Activated T-cell treated with anti-CD3 and anti-CD28 coated beads for 24 hours (primary cell): ENCODE measurements around the gene NOS1.

Experiments
- DNase-seq: peaks from one replicate; pipeline ENCODE4 v3.0.0-alpha.2; 2020; ENCODE audit warnings: low read depth

NOS1 gene

GRCh38 chr12:117172168-117172567 lies 189.3 kb downstream of the NOS1 start:
- DNase-seq = no peak

GRCh38 chr12:117171499-117172162 lies 189.8 kb downstream of the NOS1 start:
- DNase-seq = no peak

GRCh38 chr12:117169548-117169947 lies 191.9 kb downstream of the NOS1 start:
- no peak for DNase-seq

GRCh38 chr12:117168976-117169375 lies 192.4 kb downstream of the NOS1 start:
- no peak for DNase-seq

- DNase-seq = no peak
Observed at GRCh38 chr12:117167769-117168168, 193.7 kb downstream of the NOS1 start.

- no peak for DNase-seq
Observed at GRCh38 chr12:117166107-117166506, 195.3 kb downstream of the NOS1 start.

- DNase-seq = no peak
Observed at GRCh38 chr12:117165342-117165741, 196.1 kb downstream of the NOS1 start.

- no peak for DNase-seq
Observed at GRCh38 chr12:117162633-117163032, 198.8 kb downstream of the NOS1 start.

GRCh38 chr12:117162167-117162539 lies 199.3 kb downstream of the NOS1 start:
- no peak for DNase-seq

- DNase-seq = no peak
Observed at GRCh38 chr12:117161460-117162166, 199.8 kb downstream of the NOS1 start.

GRCh38 chr12:117159674-117160073 lies 201.8 kb downstream of the NOS1 start:
- DNase-seq = no peak

- no peak for DNase-seq
Observed at GRCh38 chr12:117158911-117159553, 202.4 kb downstream of the NOS1 start.
